ENCODE measurements around the gene CILP2.

- TF ChIP-seq GATA2 (IDR thresholded peaks at IDR 0.05; ENCODE audit: low read depth, low read length) (no peak), GATA3 (IDR thresholded peaks at IDR 0.05; ENCODE audit: low read depth, low read length) (no peak)
Observed at GRCh38 chr19:19531951-19532805, 5.9 kb upstream of the CILP2 start.
